ENCODE results near the gene COG5.

DNA sequence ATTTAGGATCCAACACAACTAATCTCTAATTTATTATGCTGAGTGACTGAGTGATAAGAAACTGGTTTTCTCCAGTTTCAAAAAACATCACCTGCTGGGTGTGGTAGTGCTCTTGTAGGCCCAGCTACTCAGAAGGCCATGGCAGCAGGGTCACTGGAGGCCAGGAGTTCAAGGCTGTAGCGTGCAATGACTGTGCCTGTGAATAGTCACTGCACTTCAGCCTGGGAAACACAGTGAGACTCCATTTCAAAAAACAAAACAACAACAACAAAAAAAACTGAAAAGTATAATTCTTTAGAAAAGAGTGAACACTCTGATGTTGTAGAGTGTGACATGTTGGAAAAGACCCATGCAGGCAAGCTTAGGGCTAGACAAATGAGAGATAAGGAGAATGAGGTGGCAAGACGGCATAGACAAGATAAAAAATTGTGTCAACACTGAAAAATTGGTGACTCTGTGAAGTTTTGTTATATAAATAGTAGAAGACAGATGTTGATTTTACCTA is 243.9 kb downstream of the COG5 start:
- TF ChIP-seq CTCF (IDR thresholded peaks at IDR 0.05) (no peak), POLR2A (IDR thresholded peaks at IDR 0.05) (no peak)

All from adrenal gland (tissue), 5 donors.